HepG2 (cell line): ENCODE data around the gene ZBTB9. TPM values are rescaled to one million over a fixed set of nuclear protein-coding genes. Genes with fewer than 3 reads are reported as not detected.

ENCODE experiments used
- AGO1 ChIP-seq: fragments of 200-400 bp; formaldehyde crosslinking; IDR thresholded peaks from 2 replicates; pipeline ENCODE4 v1.6.1; 2017; ENCODE audit warnings: mild to moderate bottlenecking, low read depth, low read length, moderate library complexity; ENCODE audit not compliant: poor library complexity, severe bottlenecking
- GRHL1 ChIP-seq: sonication (generic); formaldehyde crosslinking; conservative IDR thresholded peaks from 2 replicates; pipeline ENCODE4 v1.8.0; 2022; ENCODE audit warnings: missing genetic modification reagents
- ISL2 ChIP-seq: sonication (generic); formaldehyde crosslinking; IDR thresholded peaks from 2 replicates; pipeline ENCODE4 v1.5.0; 2020; ENCODE audit warnings: missing genetic modification reagents
- KDM1A ChIP-seq: IDR thresholded peaks from 2 replicates; pipeline ENCODE4 v1.6.1; 2016; ENCODE audit warnings: missing compliant biosample characterization
- KDM5A ChIP-seq: fragments of 200-600 bp; sonication (generic); IDR thresholded peaks from 2 replicates; pipeline ENCODE4 v1.7.0; 2018; ENCODE audit warnings: antibody characterized with exemption, mild to moderate bottlenecking, low read length, borderline replicate concordance
- KMT2A ChIP-seq: sonication (generic); formaldehyde crosslinking; IDR thresholded peaks from 2 replicates; pipeline ENCODE4 v1.4.0; 2020; ENCODE audit warnings: missing genetic modification reagents
- MLX ChIP-seq: IDR thresholded peaks from 2 replicates; pipeline ENCODE4 v1.6.1; 2016
- NFYC ChIP-seq: IDR thresholded peaks from 2 replicates; pipeline ENCODE4 v1.6.1; 2016; ENCODE audit warnings: missing genetic modification reagents, missing compliant biosample characterization
- PTBP1 ChIP-seq: fragments of 200-400 bp; formaldehyde crosslinking; IDR thresholded peaks from 2 replicates; pipeline ENCODE4 v1.6.1; 2018; ENCODE audit warnings: low read length, low read depth; ENCODE audit not compliant: poor library complexity, severe bottlenecking
- RBFOX2 ChIP-seq: fragments of 200-400 bp; formaldehyde crosslinking; IDR thresholded peaks from 2 replicates; pipeline ENCODE4 v1.6.1; 2017; ENCODE audit warnings: low read depth, mild to moderate bottlenecking, low read length
- REST ChIP-seq, 2 experiments: IDR thresholded peaks; 2 replicates each; pipeline ENCODE4 v1.6.1; 2011 to 2012; ENCODE audit warnings: low read length in 2 of 2, borderline replicate concordance in 1 of 2, low read depth in 1 of 2, mild to moderate bottlenecking in 1 of 2, moderate library complexity in 1 of 2
- RFXANK ChIP-seq: IDR thresholded peaks from 2 replicates; pipeline ENCODE4 v1.6.1; 2016
- SETDB1 ChIP-seq: sonication (generic); formaldehyde crosslinking; IDR thresholded peaks from 2 replicates; pipeline ENCODE4 v1.5.1; 2020; ENCODE audit warnings: missing genetic modification reagents, mild to moderate bottlenecking, borderline replicate concordance
- SUZ12 ChIP-seq: fragments of 150-350 bp; IDR thresholded peaks from 2 replicates; pipeline ENCODE4 v1.6.1; 2014; ENCODE audit warnings: low read depth, low read length
- TAF1 ChIP-seq: sonication (generic); formaldehyde crosslinking; IDR thresholded peaks from 2 replicates; pipeline ENCODE4 v1.4.0; 2020; ENCODE audit warnings: missing genetic modification reagents
- THAP8 ChIP-seq: sonication (generic); formaldehyde crosslinking; IDR thresholded peaks from 2 replicates; pipeline ENCODE4 v1.5.1; 2020; ENCODE audit warnings: missing genetic modification reagents, mild to moderate bottlenecking, borderline replicate concordance
- TMF1 ChIP-seq: sonication (generic); formaldehyde crosslinking; IDR thresholded peaks from 2 replicates; pipeline ENCODE4 v1.8.1; 2022; ENCODE audit warnings: low read depth, missing genetic modification reagents
- XRCC5 ChIP-seq: fragments of 200-400 bp; formaldehyde crosslinking; optimal IDR thresholded peaks from 2 replicates; pipeline ENCODE3; 2017; ENCODE audit warnings: mild to moderate bottlenecking, low read length
- ZNF232 ChIP-seq: sonication (generic); formaldehyde crosslinking; IDR thresholded peaks from 2 replicates; pipeline ENCODE4 v1.4.0; 2020; ENCODE audit warnings: missing genetic modification reagents, borderline replicate concordance
- ZNF563 ChIP-seq: sonication (generic); formaldehyde crosslinking; IDR thresholded peaks from 2 replicates; pipeline ENCODE4 v1.8.0; 2022; ENCODE audit warnings: mild to moderate bottlenecking, moderate library complexity, missing genetic modification reagents
- ZNF564 ChIP-seq: sonication (generic); formaldehyde crosslinking; IDR thresholded peaks from 2 replicates; pipeline ENCODE4 v1.8.1; 2023; ENCODE audit warnings: mild to moderate bottlenecking, missing genetic modification reagents
- ZNF577 ChIP-seq: sonication (generic); formaldehyde crosslinking; IDR thresholded peaks from 2 replicates; pipeline ENCODE4 v1.4.0; 2020; ENCODE audit warnings: mild to moderate bottlenecking, low read depth, missing genetic modification reagents, borderline replicate concordance
- ZNF589 ChIP-seq: sonication (generic); formaldehyde crosslinking; conservative IDR thresholded peaks from 2 replicates; pipeline ENCODE4 v1.8.0; 2022; ENCODE audit warnings: mild to moderate bottlenecking, moderate library complexity, missing genetic modification reagents
- ZNF740 ChIP-seq: sonication (generic); formaldehyde crosslinking; IDR thresholded peaks from 2 replicates; pipeline ENCODE4 v1.4.0; 2020; ENCODE audit warnings: missing genetic modification reagents
- polyA plus RNA-seq, 8 experiments: library from polyadenylated mRNA; depleted of rRNA in 3 of 8; stranded (reverse) in 7 of 8; unstranded in 1 of 8; fragments of >200 nt; fragmentation: Illumina TruSeq in 4 of 8; extraction: Trizol in 4 of 8; gene quantifications; 2 replicates each; pipeline versions ENCODE4 v1.2.1 to v1.2.3, GENCODE V29; 2011 to 2016; ENCODE audit warnings: low read depth in 4 of 8, missing spikeins in 1 of 8, mixed read lengths in 1 of 8; ENCODE audit not compliant: insufficient read depth in 1 of 8
- total RNA-seq, 5 experiments: library from RNA; depleted of rRNA; stranded (reverse); fragments of >200 nt; fragmentation: Illumina TruSeq; extraction: Trizol; gene quantifications; 2 replicates each; pipeline ENCODE4 v1.2.3, GENCODE V29; 2016; ENCODE audit warnings: low read depth in 1 of 5

ZBTB9 gene
- total and polyA plus RNA-seq, 2 of the 13 experiments (the other 11 are each of a cell fraction or from before 2014, with no cell fraction given): 5.3 to 9.2 TPM

- TF ChIP-seq KDM5A: no peak
- peak; percentile 70; the same call in 1 of the 2 replicates for TF ChIP-seq GRHL1
- TF ChIP-seq ZNF563 (CRISPR knock-in tag): peak; percentile 94; the same call in 1 of the 2 replicates
- no peak; the same call in 1 of the 2 replicates for TF ChIP-seq THAP8
- TF ChIP-seq ZNF740: no peak
- TF ChIP-seq AGO1: peak; percentile 100
- TF ChIP-seq TMF1 (CRISPR knock-in tag): peak; percentile 99
- no peak for TF ChIP-seq XRCC5
- no peak for TF ChIP-seq PTBP1
- no peak for TF ChIP-seq ZNF577 (CRISPR knock-in tag)
- TF ChIP-seq KDM1A: no peak
- TF ChIP-seq REST (IDR thresholded peaks at IDR 0.05; ENCODE audit: borderline replicate concordance in 1 of 2, low read depth in 1 of 2, low read length in 2 of 2): no peak
- peak; percentile 80 for TF ChIP-seq MLX
- no peak for TF ChIP-seq SETDB1 (CRISPR knock-in tag)
- TF ChIP-seq TAF1 (CRISPR knock-in tag): peak; percentile 61; the same call in 1 of the 2 replicates
- no peak for TF ChIP-seq SUZ12
- peak; percentile 87 for TF ChIP-seq RBFOX2
- peak; percentile 88; the same call in 1 of the 2 replicates for TF ChIP-seq ZNF564 (CRISPR knock-in tag)
- peak; percentile 94 for TF ChIP-seq NFYC (CRISPR knock-in tag)
- peak; percentile 66 for TF ChIP-seq ISL2 (CRISPR knock-in tag)
- TF ChIP-seq ZNF232: no peak; the same call in 1 of the 2 replicates
- peak; percentile 88 for TF ChIP-seq RFXANK (CRISPR knock-in tag)
- peak; percentile 61; the same call in 1 of the 2 replicates for TF ChIP-seq KMT2A (CRISPR knock-in tag)
- TF ChIP-seq ZNF589 (CRISPR knock-in tag): peak; percentile 99
These were observed 44.2 kb upstream of the ZBTB9 start (continued) for GRCh38 chr6:33410050-33410710.
